Measurements from ENCODE around the gene LYST. TPM values are rescaled to one million over a fixed set of nuclear protein-coding genes. Genes with fewer than 3 reads are reported as not detected.

LYST gene
- total RNA-seq, 1 experiment from 2014 or later, result 4.8 TPM

- no peak for DNase-seq
These were observed 11.5 kb upstream of the LYST start for GRCh38 chr1:235878082-235878811.

GRCh38 chr1:235876402-235876841 is 9.7 kb upstream of the LYST start:
- H3K36me3 ChIP-seq (ENCODE audit: low read depth, low read length), result no peaks in the 10 kb centered on the region
- no peak overlapping the region for H3K27ac ChIP-seq (ENCODE audit: low read length)
- no TSS peak for BruUV-seq (replicated peaks)
- H3K4me1 ChIP-seq (ENCODE audit: insufficient read depth, low read length), result no peaks in the 10 kb centered on the region
- H3F3A ChIP-seq (ENCODE audit: low read length, unreplicated experiment), result no peaks in the 10 kb centered on the region
- H3K9me3 ChIP-seq (ENCODE audit: low read length), result no peaks in the 10 kb centered on the region
- H3K9me2 ChIP-seq (replicated peaks; ENCODE audit: low read length), result no peaks in the 10 kb centered on the region
- CTCF ChIA-PET, result no interaction called here
- H4K20me1 ChIP-seq (ENCODE audit: low read length), result no peaks in the 10 kb centered on the region
- POLR2A ChIA-PET (ENCODE audit: unreplicated experiment), result no interaction called here
- DNase-seq (no peak), ATAC-seq (no peak)
- no peaks in the 10 kb centered on the region for H3K79me2 ChIP-seq (ENCODE audit: low read length)
- H3K4me3 ChIP-seq (ENCODE audit: low read length), result no peak overlapping the region
- no peaks in the 10 kb centered on the region for H3K27me3 ChIP-seq (ENCODE audit: low read length)
- intact Hi-C loops (cut with micrococcal nuclease), result no loop called here
- H3K4me2 ChIP-seq (ENCODE audit: low read length), result no peak overlapping the region
- TF ChIP-seq CTCF (conservative IDR thresholded peaks at IDR 0.05; ENCODE audit: low read depth, low read length) (no peak), EZH2phosphoT487 (IDR thresholded peaks at IDR 0.05; ENCODE audit: borderline replicate concordance, low read length) (no peak), EZH2 (IDR thresholded peaks at IDR 0.05; ENCODE audit: low read length, unreplicated experiment) (no peak)
- no peak overlapping the region for H3K9ac ChIP-seq (ENCODE audit: low read length)
- H2AFZ ChIP-seq (ENCODE audit: low read length), result no peak overlapping the region

More at GRCh38 chr1:235878082-235878811, 11.5 kb upstream of the LYST start:
- H4K20me1 ChIP-seq (ENCODE audit: low read length), result no peaks in the 10 kb centered on the region
- H3K27me3 ChIP-seq (ENCODE audit: low read length), result no peaks in the 10 kb centered on the region
- CTCF ChIA-PET, result no interaction called here
- intact Hi-C loops (cut with micrococcal nuclease), result no loop called here
- no TSS peak for BruUV-seq (replicated peaks)
- TF ChIP-seq CTCF (conservative IDR thresholded peaks at IDR 0.05; ENCODE audit: low read depth, low read length) (no peak), EZH2phosphoT487 (IDR thresholded peaks at IDR 0.05; ENCODE audit: borderline replicate concordance, low read length) (no peak), EZH2 (IDR thresholded peaks at IDR 0.05; ENCODE audit: low read length, unreplicated experiment) (no peak)
- H3K27ac ChIP-seq (ENCODE audit: low read length), result no peak overlapping the region
- peaks cover 7% of the 10 kb centered on the region for H3K4me1 ChIP-seq (ENCODE audit: insufficient read depth, low read length)
- POLR2A ChIA-PET (ENCODE audit: unreplicated experiment), result no interaction called here
- no peaks in the 10 kb centered on the region for H3K9me2 ChIP-seq (replicated peaks; ENCODE audit: low read length)
- H2AFZ ChIP-seq (ENCODE audit: low read length), result no peak overlapping the region
- no peaks in the 10 kb centered on the region for H3K36me3 ChIP-seq (ENCODE audit: low read depth, low read length)
- no peak overlapping the region for H3K4me3 ChIP-seq (ENCODE audit: low read length)
- no peaks in the 10 kb centered on the region for H3F3A ChIP-seq (ENCODE audit: low read length, unreplicated experiment)
- no peaks in the 10 kb centered on the region for H3K9me3 ChIP-seq (ENCODE audit: low read length)
- no peak overlapping the region for H3K9ac ChIP-seq (ENCODE audit: low read length)
- H3K4me2 ChIP-seq (ENCODE audit: low read length), result no peak overlapping the region
- no peaks in the 10 kb centered on the region for H3K79me2 ChIP-seq (ENCODE audit: low read length)
- ATAC-seq, result no peak

- H3K27me3 ChIP-seq (ENCODE audit: low read length), result no peaks in the 10 kb centered on the region
- intact Hi-C loops (cut with micrococcal nuclease), result no loop called here
- H3K27ac ChIP-seq (ENCODE audit: low read length), result no peak overlapping the region
- H3K9me2 ChIP-seq (replicated peaks; ENCODE audit: low read length), result no peaks in the 10 kb centered on the region
- no peaks in the 10 kb centered on the region for H3K9me3 ChIP-seq (ENCODE audit: low read length)
- H3K4me1 ChIP-seq (ENCODE audit: insufficient read depth, low read length), result no peaks in the 10 kb centered on the region
- POLR2A ChIA-PET (ENCODE audit: unreplicated experiment), result no interaction called here
- no peaks in the 10 kb centered on the region for H3F3A ChIP-seq (ENCODE audit: low read length, unreplicated experiment)
- H2AFZ ChIP-seq (ENCODE audit: low read length), result no peak overlapping the region
- DNase-seq, result no peak
- no peak overlapping the region for H3K9ac ChIP-seq (ENCODE audit: low read length)
- no peaks in the 10 kb centered on the region for H4K20me1 ChIP-seq (ENCODE audit: low read length)
- H3K36me3 ChIP-seq (ENCODE audit: low read depth, low read length), result no peaks in the 10 kb centered on the region
- no peak overlapping the region for H3K4me3 ChIP-seq (ENCODE audit: low read length)
- no peak for TF ChIP-seq CTCF (conservative IDR thresholded peaks at IDR 0.05; ENCODE audit: low read depth, low read length)
- TF ChIP-seq EZH2phosphoT487 (IDR thresholded peaks at IDR 0.05; ENCODE audit: borderline replicate concordance, low read length), result no peak
- no peak for TF ChIP-seq EZH2 (IDR thresholded peaks at IDR 0.05; ENCODE audit: low read length, unreplicated experiment)
- ATAC-seq, result no peak
- CTCF ChIA-PET, result no interaction called here
- no TSS peak for BruUV-seq (replicated peaks)
- H3K79me2 ChIP-seq (ENCODE audit: low read length), result no peaks in the 10 kb centered on the region
- H3K4me2 ChIP-seq (ENCODE audit: low read length), result no peak overlapping the region
These were observed 8.4 kb upstream of the LYST start for GRCh38 chr1:235875036-235875597.
